Skin epidermis (tissue), 12 donors: ENCODE data around the gene MCOLN1.
A peak's percentile ranks its signal among the peaks of the same experiment; 100 is the strongest.
"Not testable (repeated sequence)": the region's sequence is repeated elsewhere in the genome, so short reads cannot be mapped to it uniquely, and the experiment has no call there.

Experiments
- H3K27ac ChIP-seq, 21 experiments: fragments of 200-600 bp; sonication (generic) in 11 of 21; one replicate each; pipeline ENCODE4 v1.5.0; 2020; ENCODE audit warnings: mild to moderate bottlenecking in 3 of 21, inconsistent platforms in 2 of 21, moderate library complexity in 2 of 21
- H3K4me3 ChIP-seq, 7 experiments: fragments of 200-600 bp; sonication (generic) in 2 of 7; one replicate each; pipeline ENCODE4 v1.5.0; 2020; ENCODE audit warnings: inconsistent platforms in 2 of 7, mild to moderate bottlenecking in 2 of 7, moderate library complexity in 1 of 7

MCOLN1 gene

DNA sequence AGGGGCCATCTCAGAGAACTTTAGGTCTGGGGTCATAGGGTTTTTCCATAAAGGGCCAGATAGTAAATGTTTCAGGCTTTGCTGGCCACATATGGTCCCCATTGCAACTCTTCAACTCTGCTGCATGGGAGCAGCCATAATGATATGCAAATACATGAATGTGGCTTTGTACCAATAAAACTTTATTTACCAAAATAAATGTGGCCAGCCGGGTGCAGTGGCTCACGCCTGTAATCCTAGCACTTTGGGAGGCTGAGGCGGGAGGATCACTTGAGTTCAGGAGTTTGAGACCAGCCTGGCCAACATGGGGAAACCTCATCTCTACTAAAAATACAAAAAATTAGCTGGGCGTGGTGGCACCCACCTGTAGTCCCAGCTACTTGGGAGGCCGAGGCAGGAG is 16.6 kb downstream of the MCOLN1 start:
- not testable (repeated sequence) for H3K4me3 ChIP-seq

DNA sequence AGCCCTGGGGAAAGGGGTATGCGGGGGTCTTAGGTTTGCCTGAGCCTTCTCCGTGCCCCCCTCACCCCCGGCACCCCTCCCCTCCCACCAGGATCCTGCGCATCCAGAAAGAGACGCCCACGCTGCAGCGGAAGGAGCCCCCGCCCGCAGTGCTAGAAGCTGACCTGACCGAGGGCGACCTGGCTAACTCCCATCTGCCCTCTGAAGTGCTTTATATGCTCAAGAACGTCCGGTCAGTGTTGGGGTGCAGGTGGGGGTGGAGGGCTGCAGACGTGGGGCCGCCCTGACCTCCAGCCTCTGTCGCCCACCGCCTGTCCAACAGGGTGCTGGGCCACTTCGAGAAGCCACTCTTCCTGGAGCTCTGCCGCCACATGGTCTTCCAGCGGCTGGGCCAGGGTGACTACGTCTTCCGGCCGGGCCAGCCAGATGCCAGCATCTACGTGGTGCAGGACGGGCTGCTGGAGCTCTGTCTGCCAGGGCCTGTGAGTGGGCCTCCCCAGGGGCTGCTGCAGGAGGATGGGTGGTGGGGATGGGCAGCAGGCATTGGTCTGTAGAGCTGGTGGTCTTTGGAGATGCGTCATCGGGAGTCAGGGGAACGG is 17.5 kb downstream of the MCOLN1 start:
- no peak overlapping the region for H3K27ac ChIP-seq
- H3K4me3 ChIP-seq = no peak overlapping the region

More for the DNA sequence above, 16.6 kb downstream of the MCOLN1 start:
- not testable (repeated sequence) for H3K27ac ChIP-seq

DNA sequence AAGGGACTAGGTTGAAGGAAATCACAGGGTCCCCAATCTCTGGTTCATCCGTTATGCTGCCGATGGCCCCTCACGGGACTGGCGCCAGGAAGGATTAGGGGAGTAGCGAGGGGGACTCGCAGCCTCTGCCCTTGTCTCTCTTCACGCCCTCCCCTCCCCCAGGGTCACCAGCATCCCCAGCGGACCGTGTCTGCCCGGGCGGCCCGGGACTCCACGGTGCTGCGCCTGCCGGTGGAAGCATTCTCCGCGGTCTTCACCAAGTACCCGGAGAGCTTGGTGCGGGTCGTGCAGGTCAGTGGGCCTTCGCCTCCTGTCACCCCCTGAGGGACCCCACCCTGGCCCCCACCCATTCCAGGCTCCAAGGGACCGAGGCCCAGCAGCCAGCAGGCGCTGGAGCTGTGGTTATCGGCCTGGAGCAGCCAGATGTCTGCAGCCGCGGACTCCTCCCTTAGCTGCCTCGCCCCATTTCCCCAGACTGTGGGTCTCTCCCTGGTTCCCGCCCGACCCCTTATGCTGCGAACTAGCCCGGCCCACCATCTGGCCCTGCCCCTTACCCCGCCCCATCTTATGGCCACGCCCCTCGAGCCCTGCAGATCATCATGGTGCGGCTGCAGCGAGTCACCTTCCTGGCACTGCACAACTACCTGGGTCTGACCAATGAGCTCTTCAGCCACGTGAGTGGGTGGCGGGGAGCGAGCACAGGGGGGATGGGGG is 18.5 kb downstream of the MCOLN1 start:
- H3K4me3 ChIP-seq = no peak overlapping the region
- H3K27ac ChIP-seq = no peak overlapping the region

DNA sequence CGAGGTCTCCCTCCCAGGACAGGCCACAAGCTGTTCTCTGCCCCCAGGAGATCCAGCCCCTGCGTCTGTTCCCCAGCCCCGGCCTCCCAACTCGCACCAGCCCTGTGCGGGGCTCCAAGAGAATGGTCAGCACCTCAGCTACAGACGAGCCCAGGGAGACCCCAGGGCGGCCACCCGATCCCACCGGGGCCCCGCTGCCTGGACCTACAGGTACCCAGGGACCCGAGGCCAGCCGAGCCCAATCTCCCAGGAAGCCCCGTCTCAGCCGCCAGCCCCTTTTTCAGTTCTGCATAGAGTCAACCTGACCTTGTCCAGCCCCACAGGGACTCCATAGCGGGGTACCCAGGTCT is 19.0 kb downstream of the MCOLN1 start:
- H3K4me3 ChIP-seq = no peak overlapping the region
- H3K27ac ChIP-seq = no peak overlapping the region

DNA sequence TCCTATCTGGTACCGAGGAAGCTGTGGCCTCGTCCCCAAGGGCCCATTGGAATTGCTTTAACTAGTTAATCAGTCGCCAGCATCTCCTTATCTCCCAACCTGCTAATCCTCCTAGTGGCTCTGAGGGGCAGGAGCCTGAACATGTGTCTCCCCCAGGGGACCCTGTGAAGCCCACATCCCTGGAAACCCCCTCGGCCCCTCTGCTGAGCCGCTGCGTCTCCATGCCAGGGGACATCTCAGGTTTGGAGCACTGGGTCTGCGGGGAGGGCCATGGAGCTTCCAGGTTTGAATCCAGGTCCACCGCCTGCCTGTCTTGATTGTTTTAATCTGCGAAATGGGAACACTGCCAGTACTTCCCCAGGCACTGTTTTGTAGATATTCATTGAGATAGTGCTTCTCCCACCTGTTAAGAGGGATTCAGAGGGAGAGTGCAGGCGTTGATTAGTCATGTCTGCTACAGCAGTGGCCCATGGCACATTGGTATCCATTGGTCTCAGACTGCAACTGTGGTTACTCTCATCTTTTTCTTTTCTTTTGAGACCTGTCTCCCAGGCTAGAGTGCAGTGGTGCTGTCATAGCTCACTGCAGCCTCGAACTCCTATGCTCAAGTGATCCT is 19.5 kb downstream of the MCOLN1 start:
- H3K27ac ChIP-seq = no peak overlapping the region
- no peak overlapping the region for H3K4me3 ChIP-seq

DNA sequence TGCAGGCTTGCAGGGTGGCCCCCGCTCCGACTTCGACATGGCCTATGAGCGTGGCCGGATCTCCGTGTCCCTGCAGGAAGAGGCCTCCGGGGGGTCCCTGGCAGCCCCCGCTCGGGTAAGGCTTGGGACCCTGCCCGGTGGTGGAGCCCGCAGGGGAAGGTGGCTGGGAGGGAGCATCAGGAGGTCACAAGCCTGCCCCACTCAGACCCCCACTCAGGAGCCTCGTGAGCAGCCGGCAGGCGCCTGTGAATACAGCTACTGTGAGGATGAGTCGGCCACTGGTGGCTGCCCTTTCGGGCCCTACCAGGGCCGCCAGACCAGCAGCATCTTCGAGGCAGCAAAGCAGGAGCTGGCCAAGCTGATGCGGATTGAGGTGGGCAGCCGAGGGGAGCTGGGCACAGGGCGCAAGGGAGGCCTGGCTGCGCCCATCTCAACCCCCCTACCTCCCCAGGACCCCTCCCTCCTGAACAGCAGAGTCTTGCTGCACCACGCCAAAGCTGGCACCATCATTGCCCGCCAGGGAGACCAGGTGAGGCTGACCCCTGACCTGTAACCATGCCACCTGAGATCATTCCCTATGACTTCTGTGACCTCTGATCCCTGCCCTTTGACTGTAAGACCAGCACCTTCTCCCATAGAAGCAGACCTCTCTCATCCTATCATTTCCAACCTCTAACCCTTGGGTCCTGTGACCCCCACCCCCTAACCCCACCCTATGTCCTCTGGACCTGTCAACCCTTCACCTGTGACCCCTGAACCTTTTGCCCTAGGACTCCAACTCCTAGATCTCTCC is 20.3 kb downstream of the MCOLN1 start:
- Histone ChIP-seq H3K27ac (peak overlapping the region in 2 of 21 experiments; percentile 44 to 49), H3K4me3 (no peak overlapping the region)

DNA sequence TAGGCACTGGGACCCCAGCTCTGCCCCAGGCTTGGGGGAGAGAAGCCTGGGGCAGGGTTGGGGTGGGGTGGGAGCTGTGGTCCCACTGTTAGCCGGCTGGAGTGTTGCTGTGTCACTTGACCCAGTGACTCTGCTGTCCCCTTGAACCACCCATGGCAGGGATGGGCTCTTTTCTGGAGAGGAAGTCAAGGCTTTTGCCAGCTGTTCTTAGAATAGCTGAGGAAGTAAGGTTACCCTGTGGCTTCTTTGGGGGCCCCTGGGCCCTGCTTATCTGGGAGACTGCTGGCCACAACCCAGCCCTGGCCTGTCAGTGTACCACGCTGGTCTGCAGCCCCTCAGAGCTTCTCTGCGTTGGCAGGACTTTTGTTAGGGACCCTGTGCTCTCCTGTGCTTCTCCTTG is 22.2 kb downstream of the MCOLN1 start:
- peak overlapping the region in 8 of 21 experiments; percentile 15 to 67 (median 50) for H3K27ac ChIP-seq
- H3K4me3 ChIP-seq = no peak overlapping the region

DNA sequence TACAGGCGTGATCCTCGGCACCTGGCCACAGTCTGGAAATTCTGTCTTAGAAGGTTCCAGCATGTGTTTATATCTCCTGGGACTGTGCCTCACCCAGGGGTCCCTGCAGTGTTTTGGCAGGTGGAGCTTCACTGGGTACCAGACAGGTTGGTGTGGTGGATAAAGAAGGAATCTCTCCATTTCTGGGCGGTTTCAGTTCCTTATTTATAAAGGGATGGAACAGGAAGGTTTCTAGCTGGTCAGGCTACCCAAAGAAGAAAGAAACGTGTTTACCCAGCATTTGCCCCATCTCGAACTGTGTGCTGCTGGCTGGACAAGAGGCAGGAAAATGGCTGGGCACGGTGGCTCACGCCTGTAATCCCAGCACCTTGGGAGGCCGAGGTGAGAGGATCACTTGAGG is 22.9 kb downstream of the MCOLN1 start:
- Histone ChIP-seq H3K4me3 (no peak overlapping the region), H3K27ac (peak overlapping the region in 3 of 21 experiments; percentile 5 to 67 (median 55))

DNA sequence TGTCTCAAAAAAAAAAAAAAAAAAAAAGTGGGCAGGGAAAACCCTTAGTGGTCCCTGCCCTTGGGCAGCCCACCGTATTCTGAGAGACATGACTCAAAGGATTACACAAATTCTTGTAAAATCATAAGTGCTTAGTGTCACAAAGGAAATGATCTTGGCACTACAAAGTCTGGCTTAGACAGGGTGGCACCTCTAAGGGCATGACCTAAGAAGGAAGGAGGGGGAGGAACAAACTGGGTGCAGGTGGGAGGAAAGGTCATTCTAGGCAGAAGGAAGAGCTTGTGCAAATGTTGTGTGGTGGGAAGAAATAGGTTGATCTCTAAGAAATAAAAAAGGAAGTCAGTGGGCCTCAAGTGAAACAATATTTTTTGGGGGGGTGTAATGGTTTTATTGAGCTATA is 23.5 kb downstream of the MCOLN1 start:
- H3K4me3 ChIP-seq = no peak overlapping the region
- H3K27ac ChIP-seq = no peak overlapping the region

DNA sequence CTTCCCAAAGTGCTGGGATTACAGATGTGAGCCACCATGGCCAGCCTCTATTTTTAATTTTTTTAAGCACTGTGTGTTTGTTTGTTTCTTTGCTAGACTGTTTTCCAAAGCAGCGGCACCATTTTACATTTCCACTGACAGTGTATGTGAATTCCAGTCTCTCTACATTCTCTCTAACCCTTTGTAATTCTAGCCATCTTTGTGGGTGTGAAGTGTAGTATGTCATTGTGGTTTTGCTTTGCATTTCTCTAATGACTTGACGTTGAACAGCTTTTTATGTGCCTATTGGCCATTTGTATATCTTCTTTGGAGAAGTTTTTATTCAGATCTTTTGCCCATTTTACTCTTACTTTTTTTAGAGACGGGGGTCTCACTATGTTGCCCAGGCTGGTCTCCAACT is 24.7 kb downstream of the MCOLN1 start:
- no peak overlapping the region for H3K4me3 ChIP-seq
- no peak overlapping the region for H3K27ac ChIP-seq

DNA sequence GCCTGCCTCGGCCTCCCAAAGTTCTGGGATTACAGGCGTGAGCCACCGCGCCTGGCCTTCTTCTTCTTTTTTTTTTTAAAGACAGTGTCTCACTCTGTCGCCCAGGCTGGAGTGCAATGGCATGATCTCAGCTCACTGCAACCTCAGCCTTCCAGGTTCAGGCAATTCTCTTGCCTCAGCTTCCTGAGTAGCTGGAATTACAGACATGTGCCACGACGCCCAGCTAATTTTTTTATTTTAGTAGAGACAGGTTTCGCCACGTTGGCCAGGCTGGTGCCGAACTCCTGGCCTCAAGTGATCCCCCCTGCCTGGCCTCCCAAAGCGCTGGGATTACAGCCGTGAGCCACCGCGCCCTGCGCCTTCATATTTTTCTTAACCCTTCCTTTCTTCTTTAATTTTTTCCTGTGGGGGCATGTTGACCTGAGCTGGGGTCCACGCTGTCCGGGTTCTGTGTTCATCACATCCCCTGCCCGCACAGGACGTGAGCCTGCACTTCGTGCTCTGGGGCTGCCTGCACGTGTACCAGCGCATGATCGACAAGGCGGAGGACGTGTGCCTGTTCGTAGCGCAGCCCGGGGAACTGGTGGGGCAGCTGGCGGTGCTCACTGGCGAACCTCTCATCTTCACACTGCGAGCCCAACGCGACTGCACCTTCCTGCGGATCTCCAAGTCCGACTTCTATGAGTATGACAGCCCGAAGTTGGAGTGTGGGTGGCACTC is 27.2 kb downstream of the MCOLN1 start:
- H3K27ac ChIP-seq = no peak overlapping the region
- H3K4me3 ChIP-seq = no peak overlapping the region

DNA sequence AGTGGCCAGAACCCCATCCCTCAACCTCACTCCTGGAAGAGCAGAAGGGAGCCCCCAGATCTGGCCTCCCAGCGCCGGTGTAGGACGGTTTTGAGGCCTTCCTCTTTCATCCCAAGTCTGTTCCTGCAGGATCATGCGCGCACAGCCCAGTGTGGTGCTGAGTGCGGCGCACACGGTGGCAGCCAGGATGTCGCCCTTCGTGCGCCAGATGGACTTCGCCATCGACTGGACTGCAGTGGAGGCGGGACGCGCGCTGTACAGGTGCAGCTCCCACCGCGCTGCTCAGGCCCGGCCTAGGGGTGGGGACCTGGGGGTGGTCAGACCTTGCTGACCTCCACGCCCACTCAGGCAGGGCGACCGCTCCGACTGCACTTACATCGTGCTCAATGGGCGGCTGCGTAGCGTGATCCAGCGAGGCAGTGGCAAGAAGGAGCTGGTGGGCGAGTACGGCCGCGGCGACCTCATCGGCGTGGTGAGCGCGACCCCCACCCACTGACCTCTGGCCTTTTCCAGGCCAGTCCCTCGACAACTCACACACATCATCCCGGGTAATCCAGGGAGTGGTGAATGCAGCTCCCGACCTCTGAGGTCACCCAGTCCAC is 27.8 kb downstream of the MCOLN1 start:
- no peak overlapping the region for H3K27ac ChIP-seq

DNA sequence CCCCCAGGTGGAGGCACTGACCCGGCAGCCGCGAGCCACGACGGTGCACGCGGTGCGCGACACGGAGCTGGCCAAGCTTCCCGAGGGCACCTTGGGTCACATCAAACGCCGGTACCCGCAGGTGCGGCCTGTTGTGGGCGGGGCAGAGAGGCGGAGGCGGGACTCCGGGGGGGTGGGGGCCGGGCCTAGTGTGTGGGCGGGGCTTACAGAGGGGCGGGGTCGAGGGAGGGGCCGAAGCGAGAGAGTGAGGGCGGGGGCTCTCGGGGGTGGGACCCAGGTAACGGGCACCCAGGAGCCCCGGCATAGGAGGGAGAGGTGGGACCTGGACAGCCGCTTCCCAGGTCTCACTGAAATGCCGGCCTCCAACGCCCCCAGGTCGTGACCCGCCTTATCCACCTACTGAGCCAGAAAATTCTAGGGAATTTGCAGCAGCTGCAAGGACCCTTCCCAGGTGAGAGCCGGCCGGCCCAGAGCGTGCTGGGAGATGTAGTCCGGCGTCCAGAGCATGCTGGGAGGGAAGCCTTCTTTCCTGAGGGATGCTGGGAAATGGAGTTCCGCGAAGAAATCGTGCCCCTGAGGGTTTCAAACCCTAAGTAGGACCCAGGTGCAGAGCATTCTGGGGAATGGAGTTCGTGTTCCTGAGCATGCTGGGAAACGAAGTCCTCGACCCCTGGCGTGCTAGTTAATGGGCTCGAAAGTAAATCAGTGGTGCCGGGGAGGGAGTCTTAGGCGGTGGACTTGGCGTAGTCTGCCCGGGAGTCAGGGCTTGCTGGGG is 28.8 kb downstream of the MCOLN1 start:
- Histone ChIP-seq H3K4me3 (peak overlapping the region in 1 of 7 experiments; percentile 5), H3K27ac (no peak overlapping the region)

More for the DNA sequence above, 27.8 kb downstream of the MCOLN1 start:
- no peak overlapping the region for H3K4me3 ChIP-seq

DNA sequence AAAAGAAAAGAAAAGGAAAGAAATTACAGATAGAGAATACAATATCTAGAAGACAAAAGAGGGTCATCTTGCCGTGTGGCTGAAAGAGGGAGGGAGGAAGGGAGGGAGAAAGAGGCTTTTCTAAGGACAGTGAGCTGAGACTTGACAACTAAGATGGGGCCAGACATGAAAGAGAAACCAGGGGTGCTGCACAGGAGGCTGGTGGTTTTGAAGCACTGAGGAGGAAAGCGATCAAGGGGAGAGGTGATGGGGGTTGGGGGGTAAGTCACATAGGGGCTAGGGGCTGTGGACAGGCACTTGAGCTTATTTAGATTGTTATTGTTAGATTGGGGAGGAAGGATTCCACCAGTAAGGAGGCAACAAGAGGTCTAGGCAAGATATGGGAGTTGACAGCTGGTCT is 30.4 kb downstream of the MCOLN1 start:
- H3K4me3 ChIP-seq = no peak overlapping the region
- H3K27ac ChIP-seq = no peak overlapping the region

DNA sequence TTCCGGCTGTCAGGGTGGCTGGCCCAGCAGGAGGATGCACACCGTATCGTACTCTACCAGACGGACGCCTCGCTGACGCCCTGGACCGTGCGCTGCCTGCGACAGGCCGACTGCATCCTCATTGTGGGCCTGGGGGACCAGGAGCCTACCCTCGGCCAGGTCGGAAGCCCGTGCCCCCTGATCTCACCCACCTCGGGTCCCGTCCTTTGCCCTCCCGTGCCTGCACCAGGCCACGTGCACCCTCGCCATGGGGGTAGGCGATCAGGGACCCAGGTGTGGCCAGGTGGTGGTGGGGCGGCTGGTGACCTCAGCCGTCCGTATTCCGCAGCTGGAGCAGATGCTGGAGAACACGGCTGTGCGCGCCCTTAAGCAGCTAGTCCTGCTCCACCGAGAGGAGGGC is 32.1 kb downstream of the MCOLN1 start:
- no peak overlapping the region for H3K4me3 ChIP-seq
- H3K27ac ChIP-seq = no peak overlapping the region

DNA sequence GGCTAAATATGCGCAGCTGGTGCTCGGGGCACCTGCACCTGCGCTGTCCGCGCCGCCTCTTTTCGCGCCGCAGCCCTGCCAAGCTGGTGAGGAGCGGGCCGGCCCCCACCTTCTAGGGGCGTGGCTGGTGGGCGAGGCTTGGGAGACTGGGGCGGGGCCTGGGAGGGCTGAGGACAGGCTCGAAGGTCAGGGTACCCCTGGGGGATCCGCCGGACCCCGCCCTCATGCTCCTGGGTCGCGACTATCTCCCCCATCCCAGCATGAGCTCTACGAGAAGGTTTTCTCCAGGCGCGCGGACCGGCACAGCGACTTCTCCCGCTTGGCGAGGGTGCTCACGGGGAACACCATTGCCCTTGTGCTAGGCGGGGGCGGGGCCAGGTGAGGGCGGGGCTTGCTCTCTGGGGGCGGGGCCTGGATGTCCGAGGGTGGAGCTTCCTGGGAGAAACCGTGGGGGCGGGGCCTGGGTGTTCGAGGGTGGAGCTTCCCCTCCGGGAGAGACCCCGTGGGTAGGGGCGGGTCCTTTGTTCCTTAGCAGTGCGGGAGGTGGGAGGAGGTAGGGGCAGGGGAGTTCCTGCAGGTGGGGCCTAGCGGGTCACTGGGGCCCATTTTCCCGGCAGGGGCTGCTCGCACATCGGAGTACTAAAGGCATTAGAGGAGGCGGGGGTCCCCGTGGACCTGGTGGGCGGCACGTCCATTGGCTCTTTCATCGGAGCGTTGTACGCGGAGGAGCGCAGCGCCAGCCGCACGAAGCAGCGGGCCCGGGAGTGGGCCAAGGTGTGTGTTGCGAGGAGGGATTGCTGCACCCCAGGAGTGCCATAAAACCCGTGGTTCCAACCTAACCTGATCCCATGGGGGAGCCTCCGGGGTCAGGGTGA is 32.8 kb downstream of the MCOLN1 start:
- no peak overlapping the region for H3K4me3 ChIP-seq
- H3K27ac ChIP-seq = no peak overlapping the region

DNA sequence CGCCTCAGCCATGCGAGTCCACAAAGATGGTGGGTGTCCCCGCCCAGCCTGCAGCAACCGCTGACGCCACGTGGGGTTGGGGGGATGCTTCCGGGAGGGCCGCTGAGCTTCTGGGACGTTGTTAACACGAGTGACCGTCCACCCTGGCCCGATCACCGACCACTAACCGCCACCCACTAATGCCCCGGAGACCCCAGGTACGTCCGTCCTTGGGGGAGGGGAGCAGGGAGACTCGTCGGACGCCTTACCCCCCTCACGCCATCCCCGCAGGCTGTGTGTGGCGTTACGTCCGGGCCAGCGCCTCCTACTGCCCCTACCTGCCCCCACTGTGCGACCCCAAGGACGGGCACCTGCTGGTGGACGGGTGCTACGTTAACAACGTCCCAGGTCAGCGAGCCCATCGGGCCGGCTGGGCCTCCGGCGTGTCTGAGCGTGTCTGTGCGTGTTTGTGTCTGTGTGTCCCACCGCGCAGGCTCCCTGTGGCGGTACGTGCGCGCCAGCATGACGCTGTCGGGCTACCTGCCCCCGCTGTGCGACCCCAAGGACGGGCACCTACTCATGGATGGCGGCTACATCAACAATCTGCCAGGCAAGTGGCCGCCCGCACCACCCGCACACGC is 34.4 kb downstream of the MCOLN1 start:
- H3K27ac ChIP-seq = no peak overlapping the region
- H3K4me3 ChIP-seq = no peak overlapping the region
